SK-N-SH (cell line): ENCODE measurements around the gene SAYSD1. TPM values are rescaled to one million over a fixed set of nuclear protein-coding genes. Genes with fewer than 3 reads are reported as not detected.

Experiments
- CTCF ChIA-PET: fragments of 300-600, 350-600 bp; formaldehyde crosslinking; extraction: SDS; loops from one replicate; lab custom pipeline; 2021; lab: Yijun Ruan, JAX
- POLR2A ChIA-PET: fragments of 350-600 bp; sonication (Branson Sonifier 250); formaldehyde crosslinking; extraction: SDS; loops from one replicate; lab custom pipeline; 2020; ENCODE audit warnings: antibody characterized with exemption, inconsistent platforms; lab: Yijun Ruan, JAX
- DNase-seq: peaks from one replicate; pipeline ENCODE4 v3.0.0; 2012
- H2AFZ ChIP-seq: fragments of 200-600 bp; sonication (generic); 2 replicates; pipeline ENCODE4 v1.8.1; 2016; ENCODE audit warnings: antibody characterized with exemption, mild to moderate bottlenecking, low read depth
- H3F3A ChIP-seq: fragments of 200-600 bp; sonication (generic); replicated peaks from 2 replicates; pipeline ENCODE3; 2016; ENCODE audit warnings: antibody characterized with exemption, mild to moderate bottlenecking; ENCODE audit not compliant: insufficient read depth
- H3K27ac ChIP-seq, 2 experiments: fragments of 200-500 bp in 1 of 2; fragments of 200-600 bp in 1 of 2; sonication (Bioruptor generic) in 1 of 2; sonication (generic), shearing (Covaris generic) in 1 of 2; 2 replicates each; pipeline versions ENCODE4 v1.5.1 to v1.6.1; 2014 to 2016; ENCODE audit warnings: low read depth in 2 of 2, inconsistent platforms in 1 of 2, low read length in 1 of 2, mild to moderate bottlenecking in 1 of 2, mixed read lengths in 1 of 2
- H3K27me3 ChIP-seq: fragments of 200-600 bp; sonication (generic), shearing (Covaris generic); 2 replicates; pipeline ENCODE4 v1.6.1; 2016; ENCODE audit warnings: mixed run types; ENCODE audit not compliant: insufficient read depth
- H3K36me3 ChIP-seq, 2 experiments: fragments of 200-500 bp in 1 of 2; fragments of 200-600 bp in 1 of 2; sonication (Bioruptor generic) in 1 of 2; sonication (generic) in 1 of 2; replicated peaks in 1 of 2; 2 replicates each; pipeline versions ENCODE3 to v1.5.1; 2014 to 2016; ENCODE audit warnings: low read length in 1 of 2, mild to moderate bottlenecking in 1 of 2; ENCODE audit not compliant: insufficient read depth in 2 of 2, control insufficient read depth in 1 of 2
- H3K4me1 ChIP-seq, 2 experiments: fragments of 200-500 bp in 1 of 2; fragments of 200-600 bp in 1 of 2; sonication (Bioruptor generic) in 1 of 2; sonication (generic), shearing (Covaris generic) in 1 of 2; 2 replicates each; pipeline versions ENCODE4 v1.5.1 to v1.6.1; 2014 to 2016; ENCODE audit warnings: low read depth in 1 of 2, low read length in 1 of 2, mixed run types in 1 of 2; ENCODE audit not compliant: insufficient read depth in 2 of 2, control insufficient read depth in 1 of 2
- H3K4me2 ChIP-seq: fragments of 200-600 bp; sonication (generic), shearing (Covaris generic); 2 replicates; pipeline ENCODE4 v1.6.1; 2017; ENCODE audit warnings: mixed run types
- H3K4me3 ChIP-seq, 2 experiments: fragments of 200-500 bp in 1 of 2; fragments of 200-600 bp in 1 of 2; sonication (Bioruptor generic) in 1 of 2; sonication (generic), shearing (Covaris generic) in 1 of 2; 2 replicates each; pipeline versions ENCODE4 v1.5.1 to v1.8.1; 2014 to 2016; ENCODE audit warnings: low read depth in 2 of 2, inconsistent platforms in 1 of 2, low read length in 1 of 2, mild to moderate bottlenecking in 1 of 2, mixed read lengths in 1 of 2, moderate library complexity in 1 of 2
- H3K79me2 ChIP-seq: fragments of 200-600 bp; sonication (generic); 2 replicates; pipeline ENCODE4 v1.8.1; 2017; ENCODE audit warnings: mild to moderate bottlenecking; ENCODE audit not compliant: insufficient read depth
- H3K9ac ChIP-seq: fragments of 200-600 bp; sonication (generic); 2 replicates; pipeline ENCODE4 v1.6.1; 2017; ENCODE audit warnings: mixed run types
- H3K9me2 ChIP-seq: fragments of 200-600 bp; sonication (generic); 2 replicates; pipeline ENCODE4 v1.6.1; 2017; ENCODE audit warnings: mixed run types
- H3K9me3 ChIP-seq: fragments of 200-600 bp; sonication (generic); 2 replicates; pipeline ENCODE4 v1.6.1; 2017; ENCODE audit warnings: mixed run types, mild to moderate bottlenecking, moderate library complexity
- H4K20me1 ChIP-seq: fragments of 200-600 bp; sonication (generic); 2 replicates; pipeline ENCODE4 v1.6.1; 2017; ENCODE audit warnings: mild to moderate bottlenecking, mixed run types; ENCODE audit not compliant: insufficient read depth
- FOXM1 ChIP-seq: IDR thresholded peaks from 2 replicates; pipeline ENCODE4 v1.4.0; 2012; ENCODE audit warnings: low read depth, mild to moderate bottlenecking
- GABPA ChIP-seq: IDR thresholded peaks from 2 replicates; pipeline ENCODE4 v1.4.0; 2012; ENCODE audit warnings: low read depth, mild to moderate bottlenecking
- GATA2 ChIP-seq: sonication (generic); formaldehyde crosslinking; IDR thresholded peaks from 2 replicates; pipeline ENCODE4 v1.5.0; 2020; ENCODE audit warnings: mild to moderate bottlenecking, missing genetic modification reagents
- JUND ChIP-seq: IDR thresholded peaks from 2 replicates; pipeline ENCODE4 v1.4.0; 2012
- MXI1 ChIP-seq: IDR thresholded peaks from 2 replicates; pipeline ENCODE4 v1.6.1; 2012; ENCODE audit warnings: mild to moderate bottlenecking, low read depth, low read length, improper control_type of control experiment
- RAD21 ChIP-seq: IDR thresholded peaks from 2 replicates; pipeline ENCODE4 v1.6.1; 2012; ENCODE audit warnings: mild to moderate bottlenecking, low read length
- RCOR1 ChIP-seq: fragments of 150-350 bp; IDR thresholded peaks from 2 replicates; pipeline ENCODE4 v1.6.1; 2017; ENCODE audit warnings: antibody characterized with exemption, low read length
- RXRA ChIP-seq: IDR thresholded peaks from 2 replicates; pipeline ENCODE4 v1.4.0; 2012; ENCODE audit warnings: low read depth, mild to moderate bottlenecking, borderline replicate concordance
- TCF12 ChIP-seq: IDR thresholded peaks from 2 replicates; pipeline ENCODE4 v1.4.0; 2012
- YY1 ChIP-seq: IDR thresholded peaks from 2 replicates; pipeline ENCODE4 v1.4.0; 2012; ENCODE audit warnings: low read depth, mild to moderate bottlenecking
- WGBS: methylation state at CpG from one replicate; pipeline ENCODE4 v1.1.6; 2017; ENCODE audit warnings: low lambda C conversion rate; 5-methylcytosine and 5-hydroxymethylcytosine counted together
- polyA plus RNA-seq, 3 experiments: library from polyadenylated mRNA; depleted of rRNA; stranded (reverse); fragments of >200 nt; gene quantifications; 2 replicates each; pipeline ENCODE4 v1.2.3, GENCODE V29; 2012
- TF ChIP-seq, protein P1 (sequence below): fragments of 150-350 bp; IDR thresholded peaks from 2 replicates; pipeline ENCODE4 v1.6.1; 2017; ENCODE audit warnings: antibody characterized with exemption, low read length, low read depth, borderline replicate concordance
- TF ChIP-seq, protein P2 (sequence below): fragments of 150-350 bp; IDR thresholded peaks from 2 replicates; pipeline ENCODE4 v1.6.1; 2016; ENCODE audit warnings: mild to moderate bottlenecking, low read depth, low read length
- TF ChIP-seq, protein P3 (sequence below): IDR thresholded peaks from 2 replicates; pipeline ENCODE4 v1.4.0; 2012; ENCODE audit warnings: low read depth
- TF ChIP-seq, protein P4 (sequence below): IDR thresholded peaks from 2 replicates; pipeline ENCODE4 v1.4.0; 2012; ENCODE audit warnings: low read depth, borderline replicate concordance

SAYSD1 gene
- polyA plus RNA-seq, 1 of the 3 experiments (the other 2 are of a cell fraction) = 6.1 TPM

DNA sequence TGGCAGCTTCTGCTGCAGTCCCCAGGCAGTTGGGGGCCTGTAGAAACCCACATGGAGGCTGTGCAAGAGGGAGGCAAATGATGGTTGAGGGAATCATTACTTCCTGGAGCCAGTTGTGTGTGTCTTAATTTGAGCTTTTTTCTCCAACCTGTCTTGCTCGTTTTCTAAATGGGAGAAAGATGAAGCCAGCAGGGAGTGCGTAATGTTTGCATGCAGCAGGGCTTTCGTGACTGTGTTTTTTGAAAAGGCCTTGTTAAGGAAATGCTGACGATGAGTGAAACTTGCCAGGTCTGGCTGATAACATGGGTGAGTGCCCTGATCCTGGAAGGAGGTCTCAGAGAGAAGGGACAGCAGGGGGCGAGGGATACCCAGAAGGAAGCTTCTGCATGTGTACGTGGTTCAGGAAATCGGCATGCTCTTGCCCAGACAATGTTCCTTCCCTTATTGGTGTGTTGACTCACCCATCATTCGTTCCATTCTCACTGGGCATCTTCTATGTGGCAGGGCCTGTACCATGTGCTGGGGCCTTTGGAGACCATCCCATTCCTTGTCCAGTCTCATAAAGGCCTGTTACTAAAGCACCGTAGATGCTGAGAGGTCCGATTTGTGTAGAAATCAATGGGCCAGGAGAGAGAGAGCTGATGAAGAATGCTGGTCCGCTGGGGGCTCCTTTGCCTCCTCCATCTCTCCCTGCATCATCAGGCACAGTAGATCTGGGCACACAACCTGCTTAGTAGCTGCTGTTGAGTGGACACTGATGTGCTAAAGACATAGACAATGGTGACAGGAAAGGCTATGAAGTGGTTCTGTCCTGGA lies 39.0 kb downstream of the SAYSD1 start:
- no peak overlapping the region for H3K4me2 ChIP-seq
- no peaks in the 10 kb centered on the region for H4K20me1 ChIP-seq
- H3F3A ChIP-seq = no peaks in the 10 kb centered on the region
- H3K4me3 ChIP-seq = no peak overlapping the region
- CTCF ChIA-PET = interaction anchor here (1.4 kb wide), 1 partner anchor 17 kb away, joined by 3 read pairs; no protein-coding TSS in a partner anchor
- H3K36me3 ChIP-seq = no peaks in the 10 kb centered on the region
- H3K9me3 ChIP-seq = no peaks in the 10 kb centered on the region
- DNase-seq = no peak
- H3K79me2 ChIP-seq = no peaks in the 10 kb centered on the region
- WGBS = 55% methylated on average over 11 of the region's 11 CpGs
- no peak overlapping the region for H2AFZ ChIP-seq
- no peak overlapping the region for H3K9ac ChIP-seq
- H3K27ac ChIP-seq = no peak overlapping the region
- no peaks in the 10 kb centered on the region for H3K4me1 ChIP-seq
- no peak for TF ChIP-seq JUND
- TF ChIP-seq RAD21 = no peak
- no peak for TF ChIP-seq YY1
- no peak for TF ChIP-seq GABPA
- TF ChIP-seq RXRA = no peak
- TF ChIP-seq GATA2 (CRISPR knock-in tag) = no peak
- TF ChIP-seq, protein P1, sequence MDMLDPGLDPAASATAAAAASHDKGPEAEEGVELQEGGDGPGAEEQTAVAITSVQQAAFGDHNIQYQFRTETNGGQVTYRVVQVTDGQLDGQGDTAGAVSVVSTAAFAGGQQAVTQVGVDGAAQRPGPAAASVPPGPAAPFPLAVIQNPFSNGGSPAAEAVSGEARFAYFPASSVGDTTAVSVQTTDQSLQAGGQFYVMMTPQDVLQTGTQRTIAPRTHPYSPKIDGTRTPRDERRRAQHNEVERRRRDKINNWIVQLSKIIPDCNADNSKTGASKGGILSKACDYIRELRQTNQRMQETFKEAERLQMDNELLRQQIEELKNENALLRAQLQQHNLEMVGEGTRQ = no peak
- TF ChIP-seq, protein P2, sequence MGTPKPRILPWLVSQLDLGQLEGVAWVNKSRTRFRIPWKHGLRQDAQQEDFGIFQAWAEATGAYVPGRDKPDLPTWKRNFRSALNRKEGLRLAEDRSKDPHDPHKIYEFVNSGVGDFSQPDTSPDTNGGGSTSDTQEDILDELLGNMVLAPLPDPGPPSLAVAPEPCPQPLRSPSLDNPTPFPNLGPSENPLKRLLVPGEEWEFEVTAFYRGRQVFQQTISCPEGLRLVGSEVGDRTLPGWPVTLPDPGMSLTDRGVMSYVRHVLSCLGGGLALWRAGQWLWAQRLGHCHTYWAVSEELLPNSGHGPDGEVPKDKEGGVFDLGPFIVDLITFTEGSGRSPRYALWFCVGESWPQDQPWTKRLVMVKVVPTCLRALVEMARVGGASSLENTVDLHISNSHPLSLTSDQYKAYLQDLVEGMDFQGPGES = no peak
- no peak for TF ChIP-seq FOXM1
- TF ChIP-seq, protein P3, sequence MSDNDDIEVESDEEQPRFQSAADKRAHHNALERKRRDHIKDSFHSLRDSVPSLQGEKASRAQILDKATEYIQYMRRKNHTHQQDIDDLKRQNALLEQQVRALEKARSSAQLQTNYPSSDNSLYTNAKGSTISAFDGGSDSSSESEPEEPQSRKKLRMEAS = no peak
- TF ChIP-seq MXI1 = no peak
- no peak for TF ChIP-seq RCOR1
- no peak for TF ChIP-seq TCF12
- TF ChIP-seq, protein P4, sequence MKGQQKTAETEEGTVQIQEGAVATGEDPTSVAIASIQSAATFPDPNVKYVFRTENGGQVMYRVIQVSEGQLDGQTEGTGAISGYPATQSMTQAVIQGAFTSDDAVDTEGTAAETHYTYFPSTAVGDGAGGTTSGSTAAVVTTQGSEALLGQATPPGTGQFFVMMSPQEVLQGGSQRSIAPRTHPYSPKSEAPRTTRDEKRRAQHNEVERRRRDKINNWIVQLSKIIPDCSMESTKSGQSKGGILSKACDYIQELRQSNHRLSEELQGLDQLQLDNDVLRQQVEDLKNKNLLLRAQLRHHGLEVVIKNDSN = no peak
- no peaks in the 10 kb centered on the region for H3K9me2 ChIP-seq
- no peaks in the 10 kb centered on the region for H3K27me3 ChIP-seq
- POLR2A ChIA-PET = no interaction called here
